Measurements from ENCODE around the gene DDX39B. TPM values are rescaled to one million over a fixed set of nuclear protein-coding genes. Genes with fewer than 3 reads are reported as not detected.
A peak's percentile ranks its signal among the peaks of the same experiment; 100 is the strongest.

Gene DDX39B
- total RNA-seq, 6 donors from 2014 or later, result 201 to 541 (median 270) TPM

- Histone ChIP-seq H3K4me3 (peak overlapping the region in 1 of 4 donors; percentile 53), H3K36me3 (no peaks in the 10 kb centered on the region), H3K27me3 (no peaks in the 10 kb centered on the region), H3K27ac (no peak overlapping the region), H3K4me1 (peaks cover 14 to 18% (median 16%) of the 10 kb centered on the region in 4 donors), H3K9me3 (no peaks in the 10 kb centered on the region)
- DNase-seq, result no peak
- 82 to 95% methylated on average over 3 of the region's 3 CpGs for WGBS, 2 donors
- TF ChIP-seq POLR2A (IDR thresholded peaks at IDR 0.05), result no peak
- no peak for TF ChIP-seq EP300 (IDR thresholded peaks at IDR 0.05)
- no peak for TF ChIP-seq POLR2AphosphoS5 (IDR thresholded peaks at IDR 0.05)
- TF ChIP-seq CTCF (IDR thresholded peaks at IDR 0.05), result no peak
- no peak for ATAC-seq (ENCODE audit: low FRiP score in 2 of 2)
These were observed 35.8 kb upstream of the DDX39B start for GRCh38 chr6:31577579-31577966.

- H3K9me3 ChIP-seq, result no peaks in the 10 kb centered on the region
- H3K27me3 ChIP-seq, result no peaks in the 10 kb centered on the region
- WGBS, 2 donors, result 81 to 88% methylated on average over 19 of the region's 19 CpGs
- ATAC-seq (ENCODE audit: low FRiP score in 2 of 2) (no peak), DNase-seq (peak in 1 of 2 donors; percentile 43)
- H3K27ac ChIP-seq, result peak overlapping the region in 3 of 4 donors; percentile 10 to 61 (median 23)
- peak in 1 of 2 donors; percentile 24 for TF ChIP-seq POLR2AphosphoS5 (IDR thresholded peaks at IDR 0.05)
- TF ChIP-seq CTCF (IDR thresholded peaks at IDR 0.05), result no peak
- no peak for TF ChIP-seq EP300 (IDR thresholded peaks at IDR 0.05)
- peak in 1 of 4 donors; percentile 13 for TF ChIP-seq POLR2A (IDR thresholded peaks at IDR 0.05)
- H3K36me3 ChIP-seq, result no peaks in the 10 kb centered on the region
- peaks cover 9 to 13% (median 11%) of the 10 kb centered on the region in 4 donors for H3K4me1 ChIP-seq
- H3K4me3 ChIP-seq, result peak overlapping the region in 2 of 4 donors; percentile 43 to 53
These were observed 35.2 kb upstream of the DDX39B start for GRCh38 chr6:31576897-31577578.

- Histone ChIP-seq H3K9me3 (no peaks in the 10 kb centered on the region), H3K4me1 (peaks cover 3 to 7% (median 5%) of the 10 kb centered on the region in 4 donors), H3K4me3 (peak overlapping the region in 3 of 4 donors; percentile 35 to 53 (median 43)), H3K36me3 (no peaks in the 10 kb centered on the region), H3K27ac (peak overlapping the region in 3 of 4 donors; percentile 40 to 81 (median 73)), H3K27me3 (no peaks in the 10 kb centered on the region)
- WGBS, 2 donors, result 65 to 69% methylated on average over 8 of the region's 8 CpGs
- no peak for TF ChIP-seq EP300 (IDR thresholded peaks at IDR 0.05)
- no peak for TF ChIP-seq POLR2AphosphoS5 (IDR thresholded peaks at IDR 0.05)
- TF ChIP-seq POLR2A (IDR thresholded peaks at IDR 0.05), result no peak
- no peak for TF ChIP-seq CTCF (IDR thresholded peaks at IDR 0.05)
- DNase-seq, result no peak
- ATAC-seq (ENCODE audit: low FRiP score in 2 of 2), result no peak
These were observed 34.3 kb upstream of the DDX39B start for GRCh38 chr6:31575952-31576685.

GRCh38 chr6:31575335-31575901 lies 33.6 kb upstream of the DDX39B start, which contains the start of gene TNF:
Gene TNF (plus strand): TSS chr6:31575565. CDS start chr6:31575742, 177 bp downstream.
- Histone ChIP-seq H3K9me3 (no peaks in the 10 kb centered on the region), H3K4me3 (peak within 1 kb of the TSS in 3 of 4 donors; percentile 35 to 53 (median 43)), H3K36me3 (no peaks in the 10 kb centered on the region), H3K27me3 (no peaks in the 10 kb centered on the region), H3K27ac (peak within 1 kb of the TSS in 3 of 4 donors; percentile 40 to 81 (median 73)), H3K4me1 (peaks cover under 1 to 7% (median 2%) of the 10 kb centered on the region in 4 donors)
- DNase-seq (peak in 1 of 2 donors; percentile 62), ATAC-seq (ENCODE audit: low FRiP score in 2 of 2) (peak in 1 of 2 donors; percentile 85)
- TF ChIP-seq POLR2A (IDR thresholded peaks at IDR 0.05), result peak in 1 of 4 donors; percentile 72
- no peak for TF ChIP-seq EP300 (IDR thresholded peaks at IDR 0.05)
- TF ChIP-seq POLR2AphosphoS5 (IDR thresholded peaks at IDR 0.05), result peak; percentile 34 to 73
- no peak for TF ChIP-seq CTCF (IDR thresholded peaks at IDR 0.05)
- 47 to 57% methylated on average over 13 to 19 of the region's 19 CpGs for WGBS, 2 donors
